Nucleus accumbens (tissue), 56 donors: Measurements from ENCODE around the gene BDKRB1.

Experiments
- DNase-seq, 56 donors: peaks; one replicate each; lab custom pipeline; 2025; lab: John Stamatoyannopoulos, UW

Gene BDKRB1

DNA sequence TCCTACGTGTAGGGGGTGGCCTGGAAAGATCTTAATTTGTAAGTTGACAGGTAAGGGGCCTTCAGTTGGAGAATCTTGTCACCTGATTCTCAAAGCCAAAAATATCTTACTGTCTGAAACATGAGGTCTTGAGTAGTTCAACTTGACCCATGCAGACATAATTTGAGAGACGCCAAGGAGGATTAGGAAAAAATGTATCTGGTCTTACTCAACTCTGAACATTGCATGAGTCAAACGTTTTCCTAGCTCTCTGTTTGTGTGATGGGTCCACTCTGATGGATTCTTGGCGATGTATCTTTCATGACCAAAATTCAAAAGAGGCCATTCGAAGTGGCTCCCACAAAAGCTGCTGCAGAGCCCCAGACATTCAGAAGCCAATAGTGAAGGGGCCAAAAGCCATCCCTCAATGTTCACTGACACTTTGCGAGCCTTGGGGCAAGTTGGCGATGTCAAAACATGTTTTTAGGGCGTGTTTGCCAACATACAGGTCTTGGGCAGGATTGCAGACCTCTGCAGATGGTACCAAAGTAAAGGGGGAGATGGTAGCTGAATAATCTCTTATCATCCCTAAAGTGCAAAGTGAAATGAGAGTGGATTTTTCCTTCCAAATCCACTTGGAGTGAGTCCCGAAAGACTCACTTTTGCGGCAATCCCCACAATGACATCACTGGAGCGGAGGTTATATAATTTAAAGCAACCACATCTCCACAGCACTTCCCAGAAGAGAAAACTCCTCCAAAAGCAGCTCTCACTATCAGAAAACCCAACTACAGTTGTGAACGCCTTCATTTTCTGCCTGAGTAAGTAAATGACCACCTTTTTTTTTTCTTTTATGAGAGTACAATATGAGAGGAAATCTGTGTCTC is at the start of gene BDKRB1:
TSS of gene BDKRB1 (plus strand) at position 710 of the 866 bp plus-strand sequence. CDS start 7,473 bp downstream, outside the sequence.
- DNase-seq, result no peak

GRCh38 chr14:96206461-96206860 is 49.5 kb upstream of the BDKRB1 start:
- DNase-seq, result no peak

DNA sequence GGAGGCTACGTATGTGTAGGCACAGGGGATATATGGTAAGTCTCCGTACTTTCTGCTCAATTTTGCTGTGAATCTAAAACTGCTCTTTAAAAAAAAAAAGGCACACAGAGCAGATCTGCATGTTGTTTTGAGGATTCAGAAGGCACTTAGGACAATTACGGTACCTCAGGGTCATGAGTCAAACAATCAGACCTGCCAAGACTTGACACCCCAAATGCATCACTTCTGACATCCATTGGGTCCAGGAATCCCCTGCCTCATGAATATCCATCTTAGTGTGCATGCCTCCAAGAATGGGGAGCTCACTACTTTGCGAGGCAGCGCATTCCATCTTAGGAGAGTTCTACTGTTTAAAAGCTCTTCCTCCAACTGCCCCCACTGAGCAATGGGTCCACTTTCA is 48.3 kb upstream of the BDKRB1 start:
- DNase-seq, result no peak

GRCh38 chr14:96208739-96209138 is 47.3 kb upstream of the BDKRB1 start:
- no peak for DNase-seq

DNA sequence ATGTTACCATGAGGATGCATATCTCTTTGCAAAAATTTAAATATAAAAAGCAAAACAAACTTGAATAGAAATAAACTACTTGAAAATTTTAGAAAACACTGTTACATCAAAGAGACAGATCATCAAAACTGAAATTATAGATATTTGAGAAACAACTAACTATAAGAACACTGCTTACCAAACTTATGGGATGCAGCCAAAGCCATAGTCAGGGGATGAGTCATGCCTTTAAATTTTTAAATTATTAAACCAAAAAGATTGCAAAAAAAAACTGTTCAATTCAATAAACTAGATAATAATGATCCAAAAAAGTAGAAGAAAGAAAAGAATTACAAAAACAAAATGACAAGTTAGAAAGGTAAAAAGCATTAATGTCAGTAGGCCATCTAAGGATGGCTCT is 43.9 kb upstream of the BDKRB1 start:
- no peak for DNase-seq

GRCh38 chr14:96212896-96213295 is 43.1 kb upstream of the BDKRB1 start:
- no peak for DNase-seq

- no peak for DNase-seq
These were observed 42.0 kb upstream of the BDKRB1 start for GRCh38 chr14:96213871-96214465.

GRCh38 chr14:96214793-96215192 is 41.2 kb upstream of the BDKRB1 start:
- no peak for DNase-seq

DNA sequence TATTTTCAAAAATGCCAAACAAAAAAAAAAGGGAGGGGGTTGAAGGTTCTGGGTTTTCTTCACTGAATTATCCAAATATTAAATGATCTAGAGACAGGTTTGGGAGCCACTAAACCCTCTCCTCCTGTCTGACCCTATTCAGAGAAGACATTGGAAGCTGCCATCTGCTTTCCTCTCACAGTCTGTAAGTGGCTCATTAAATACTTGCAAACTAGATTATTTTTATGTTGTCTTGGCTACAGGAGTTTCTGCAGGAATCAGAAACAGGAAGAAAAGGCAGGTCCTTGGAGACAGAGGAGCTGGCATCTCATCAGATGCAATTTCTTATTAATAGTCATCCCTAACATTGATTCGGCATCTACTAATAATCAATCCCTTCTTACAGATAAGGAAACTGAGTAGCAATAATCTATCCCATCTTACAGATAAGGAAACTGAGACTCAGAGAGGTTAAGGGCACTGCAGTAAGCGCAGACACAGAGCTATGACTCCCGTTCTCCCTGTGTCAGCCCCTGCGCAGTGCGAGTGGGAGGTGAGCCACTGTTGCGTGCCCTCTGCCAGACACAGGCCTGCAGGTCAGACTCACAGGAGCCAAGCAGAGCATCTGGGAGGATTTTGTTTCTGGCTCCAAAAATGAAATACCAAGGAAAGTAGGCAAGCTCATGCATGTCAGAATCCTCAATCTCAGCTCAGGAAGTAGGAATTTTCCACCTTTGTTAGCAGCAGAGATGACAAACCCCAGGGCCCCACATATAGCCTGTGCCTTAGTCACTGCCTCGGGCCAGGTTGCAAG is 40.4 kb upstream of the BDKRB1 start:
- no peak for DNase-seq

DNA sequence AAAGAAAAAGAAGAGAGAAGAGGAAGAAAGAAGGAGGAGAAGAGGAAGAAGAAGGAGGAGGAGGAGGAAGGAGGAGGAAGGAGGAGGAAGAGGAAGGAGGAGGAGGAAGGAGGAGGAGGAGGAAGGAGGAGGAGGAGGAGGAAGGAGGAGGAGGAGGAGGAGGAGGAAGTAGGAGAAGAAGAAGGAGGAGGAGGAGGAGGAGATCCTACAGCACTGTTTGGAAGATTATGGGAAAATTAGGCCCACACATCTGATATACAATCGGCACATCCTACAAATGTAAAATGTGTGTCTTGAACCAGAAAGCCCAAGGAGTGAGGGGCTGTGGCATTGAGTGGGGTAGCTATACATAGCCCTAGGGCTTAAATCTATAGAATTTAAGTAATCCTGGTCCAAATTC is 39.4 kb upstream of the BDKRB1 start:
- no peak for DNase-seq

GRCh38 chr14:96217376-96217913 is 38.6 kb upstream of the BDKRB1 start:
- DNase-seq, result no peak

- DNase-seq, result no peak
These were observed 34.8 kb upstream of the BDKRB1 start for GRCh38 chr14:96221109-96221650.

GRCh38 chr14:96221841-96222240 is 34.2 kb upstream of the BDKRB1 start:
- no peak for DNase-seq

DNA sequence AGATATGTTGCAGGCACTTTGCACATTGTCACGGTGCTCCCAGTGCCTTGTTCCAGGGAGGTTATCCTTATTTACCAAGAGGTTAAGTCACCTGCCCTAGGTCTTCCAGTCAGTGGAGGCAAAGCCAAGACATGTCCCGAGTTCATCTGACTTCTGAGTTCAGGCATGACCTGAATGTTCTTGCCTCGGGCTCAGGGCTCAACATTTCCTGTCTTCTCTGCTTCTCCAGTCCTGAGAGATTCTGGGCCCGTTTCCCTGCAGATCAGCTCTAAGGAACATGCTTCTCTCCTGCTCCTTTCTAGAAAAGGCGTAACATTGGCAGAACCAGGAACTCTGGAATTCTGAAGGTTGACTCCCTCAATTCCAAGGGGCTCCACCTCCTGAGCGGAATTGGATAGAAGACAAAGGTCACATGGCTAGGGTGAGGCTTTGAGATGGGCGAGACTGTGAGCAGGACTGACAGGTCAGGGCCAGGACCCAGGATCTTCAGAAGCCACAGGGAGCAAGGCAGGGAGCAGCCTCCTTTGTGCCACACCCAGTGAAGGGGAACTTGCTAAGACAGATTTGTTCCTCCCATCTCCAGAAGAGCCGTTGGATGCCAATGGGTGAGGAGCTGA is 31.4 kb upstream of the BDKRB1 start:
- no peak for DNase-seq

GRCh38 chr14:96225213-96225612 is 30.8 kb upstream of the BDKRB1 start:
- DNase-seq, result no peak

GRCh38 chr14:96225745-96226151 is 30.3 kb upstream of the BDKRB1 start:
- no peak for DNase-seq

DNA sequence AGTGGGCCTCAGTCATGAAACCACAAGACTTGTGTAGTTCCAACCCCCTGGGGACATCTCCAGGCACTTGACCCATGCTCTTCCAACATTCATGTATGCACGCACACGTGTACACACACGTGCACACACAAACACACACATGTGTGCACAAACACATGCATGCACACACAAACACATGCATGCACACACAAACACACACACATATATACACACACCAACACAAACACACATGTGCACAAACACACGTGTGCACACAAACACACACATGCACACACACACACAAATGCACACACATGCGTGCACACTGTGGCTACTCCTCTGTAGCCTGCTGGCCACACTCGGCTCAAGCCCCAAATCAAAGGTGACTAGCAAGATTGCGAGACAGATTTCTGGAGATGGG is 28.6 kb upstream of the BDKRB1 start:
- no peak for DNase-seq

GRCh38 chr14:96229315-96229714 is 26.7 kb upstream of the BDKRB1 start:
- DNase-seq, result no peak

- no peak for DNase-seq
These were observed 25.0 kb upstream of the BDKRB1 start for GRCh38 chr14:96231056-96231455.

DNA sequence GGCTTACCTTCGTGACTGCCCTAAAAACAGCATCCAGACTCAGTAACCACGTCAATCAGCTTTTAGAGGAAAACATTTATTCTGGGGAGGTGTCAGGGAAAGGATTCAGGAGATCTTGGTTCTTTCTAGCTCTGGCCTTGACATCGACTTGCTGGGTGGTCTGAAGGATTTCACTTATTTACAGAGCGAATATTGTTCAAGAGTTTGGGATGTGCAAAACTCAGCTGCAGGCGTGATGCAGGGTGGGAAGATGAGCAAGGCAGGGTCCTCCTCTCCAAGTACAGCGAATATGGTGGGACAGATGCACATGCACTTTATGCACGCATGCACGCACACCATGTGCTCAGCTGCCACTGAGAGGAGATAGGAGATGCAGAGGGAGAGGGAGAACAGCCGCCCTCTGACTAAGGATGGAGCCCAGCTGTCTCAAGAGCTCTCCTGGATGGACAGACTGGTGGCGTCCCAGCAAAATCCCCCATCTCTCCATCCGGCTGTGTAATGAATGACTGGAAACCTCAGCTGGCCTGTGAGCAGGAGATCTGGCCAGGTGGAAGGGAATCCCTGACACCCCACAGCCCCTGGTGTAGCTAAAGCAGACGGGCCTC is 24.4 kb upstream of the BDKRB1 start:
- DNase-seq, result no peak
